NCI-H1436 treated with DMSO at 0.1 percent for 48 hours (cell line): Measurements from ENCODE around the gene GPR137C.

ENCODE experiments used
- DNase-seq: peaks from one replicate; lab custom pipeline; 2025; lab: John Stamatoyannopoulos, UW

Gene GPR137C

GRCh38 chr14:52678591-52678990 lies 126.0 kb downstream of the GPR137C start:
- DNase-seq: no peak

GRCh38 chr14:52683985-52684520 lies 131.4 kb downstream of the GPR137C start:
- no peak for DNase-seq

GRCh38 chr14:52686176-52686575 lies 133.5 kb downstream of the GPR137C start:
- DNase-seq: no peak
